C4-2B (cell line): ENCODE data around the gene CHPF2.

Experiments
- ZFX ChIP-seq: fragments of 450-650 bp; IDR thresholded peaks from 2 replicates; pipeline ENCODE4 v1.6.1; 2017
- TF ChIP-seq, protein P1 (sequence below): fragments of 450-650 bp; conservative IDR thresholded peaks from 2 replicates; pipeline ENCODE4 v1.5.1; 2017; ENCODE audit warnings: mild to moderate bottlenecking

DNA sequence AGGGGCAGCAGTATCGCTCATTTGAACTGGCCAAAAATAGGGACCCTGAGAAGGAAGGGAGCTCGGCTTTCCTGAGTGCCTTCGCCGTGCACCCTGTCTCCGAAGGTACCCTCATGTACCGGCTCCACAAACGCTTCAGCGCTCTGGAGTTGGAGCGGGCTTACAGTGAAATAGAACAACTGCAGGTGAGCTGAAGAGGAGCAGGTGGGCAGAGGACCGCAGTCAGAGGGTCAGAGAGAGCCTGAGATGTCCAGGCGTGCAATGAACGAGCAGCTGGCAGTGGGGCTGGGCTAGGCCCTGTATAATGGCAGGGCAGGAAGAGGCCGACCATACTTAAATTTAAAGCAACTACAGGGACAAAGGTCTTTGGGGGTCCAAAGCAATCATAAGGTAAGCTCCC lies 4.1 kb downstream of the CHPF2 start:
- TF ChIP-seq, protein P1, sequence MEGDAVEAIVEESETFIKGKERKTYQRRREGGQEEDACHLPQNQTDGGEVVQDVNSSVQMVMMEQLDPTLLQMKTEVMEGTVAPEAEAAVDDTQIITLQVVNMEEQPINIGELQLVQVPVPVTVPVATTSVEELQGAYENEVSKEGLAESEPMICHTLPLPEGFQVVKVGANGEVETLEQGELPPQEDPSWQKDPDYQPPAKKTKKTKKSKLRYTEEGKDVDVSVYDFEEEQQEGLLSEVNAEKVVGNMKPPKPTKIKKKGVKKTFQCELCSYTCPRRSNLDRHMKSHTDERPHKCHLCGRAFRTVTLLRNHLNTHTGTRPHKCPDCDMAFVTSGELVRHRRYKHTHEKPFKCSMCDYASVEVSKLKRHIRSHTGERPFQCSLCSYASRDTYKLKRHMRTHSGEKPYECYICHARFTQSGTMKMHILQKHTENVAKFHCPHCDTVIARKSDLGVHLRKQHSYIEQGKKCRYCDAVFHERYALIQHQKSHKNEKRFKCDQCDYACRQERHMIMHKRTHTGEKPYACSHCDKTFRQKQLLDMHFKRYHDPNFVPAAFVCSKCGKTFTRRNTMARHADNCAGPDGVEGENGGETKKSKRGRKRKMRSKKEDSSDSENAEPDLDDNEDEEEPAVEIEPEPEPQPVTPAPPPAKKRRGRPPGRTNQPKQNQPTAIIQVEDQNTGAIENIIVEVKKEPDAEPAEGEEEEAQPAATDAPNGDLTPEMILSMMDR: no peak
- TF ChIP-seq ZFX: no peak
